PC-9 (cell line): Measurements from ENCODE around the gene SETD3. TPM values are rescaled to one million over a fixed set of nuclear protein-coding genes. Genes with fewer than 3 reads are reported as not detected.

ENCODE experiments used
- BruUV-seq: library from RNA; stranded (reverse); fragments of 400-500 nt; replicated peaks from 2 replicates; lab custom pipeline; 2021; lab: Mats Ljungman, UMichigan
- CTCF ChIA-PET: fragments of 300-600 bp; sonication (Branson Sonifier 250); formaldehyde crosslinking; loops from one replicate; lab custom pipeline; 2022; ENCODE audit warnings: antibody characterized with exemption; lab: Charles Lee
- POLR2A ChIA-PET: fragments of 300-600 bp; sonication (Branson Sonifier 250); formaldehyde crosslinking; loops from one replicate; lab custom pipeline; 2022; ENCODE audit warnings: antibody characterized with exemption; ENCODE audit not compliant: unreplicated experiment; lab: Charles Lee
- DNase-seq, 2 experiments: peaks; one replicate each; pipeline versions ENCODE4 v3.0.0 to v3.0.0-alpha.2; 2015 to 2022; ENCODE audit warnings: mixed read lengths in 1 of 2
- H2AFZ ChIP-seq: fragments of 200-600 bp; sonication (generic); 2 replicates; pipeline ENCODE4 v1.8.1; 2017; ENCODE audit warnings: antibody characterized with exemption
- H3F3A ChIP-seq: fragments of 200-600 bp; sonication (generic); 2 replicates; pipeline ENCODE4 v1.8.1; 2017; ENCODE audit warnings: antibody characterized with exemption, mild to moderate bottlenecking, low read depth; ENCODE audit not compliant: insufficient read depth
- H3K27ac ChIP-seq: fragments of 200-600 bp; sonication (generic); 2 replicates; pipeline ENCODE4 v1.6.1; 2016; ENCODE audit warnings: mixed run types
- H3K27me3 ChIP-seq: fragments of 200-600 bp; sonication (generic); 2 replicates; pipeline ENCODE4 v1.6.1; 2016; ENCODE audit warnings: low read depth, mixed run types; ENCODE audit not compliant: insufficient read depth
- H3K36me3 ChIP-seq: fragments of 200-600 bp; sonication (generic); 2 replicates; pipeline ENCODE4 v1.6.1; 2016; ENCODE audit warnings: low read depth, mixed run types
- H3K4me1 ChIP-seq: fragments of 200-600 bp; sonication (generic); replicated peaks from 2 replicates; pipeline ENCODE4 v1.6.1; 2016; ENCODE audit warnings: mixed run types; ENCODE audit not compliant: insufficient read depth
- H3K4me2 ChIP-seq: fragments of 200-600 bp; sonication (generic); 2 replicates; pipeline ENCODE4 v1.6.1; 2017; ENCODE audit warnings: mixed run types
- H3K4me3 ChIP-seq: fragments of 200-600 bp; sonication (generic); 2 replicates; pipeline ENCODE4 v1.6.1; 2016; ENCODE audit warnings: mixed run types
- H3K79me2 ChIP-seq: fragments of 200-600 bp; sonication (generic); 2 replicates; pipeline ENCODE4 v1.6.1; 2017; ENCODE audit warnings: low read depth, mixed run types
- H3K9me2 ChIP-seq: fragments of 200-600 bp; sonication (generic); 2 replicates; pipeline ENCODE4 v1.8.1; 2017; ENCODE audit warnings: mild to moderate bottlenecking; ENCODE audit not compliant: insufficient read depth
- H3K9me3 ChIP-seq: fragments of 200-600 bp; sonication (generic); 2 replicates; pipeline ENCODE4 v1.8.1; 2016; ENCODE audit warnings: low read depth; ENCODE audit not compliant: insufficient read depth
- H4K20me1 ChIP-seq: fragments of 200-600 bp; sonication (generic); 2 replicates; pipeline ENCODE4 v1.8.1; 2017; ENCODE audit not compliant: insufficient read depth
- EZH2 ChIP-seq: fragments of 200-600 bp; sonication (generic); IDR thresholded peaks from 2 replicates; pipeline ENCODE4 v1.8.0; 2017; ENCODE audit warnings: antibody characterized with exemption, low read depth
- intact Hi-C: fragments of 100-400 bp; cut with micrococcal nuclease; formaldehyde crosslinking; loops from one replicate; pipeline ENCODE4 v1.10.0; 2022; ENCODE audit not compliant: unreplicated experiment
- total RNA-seq: library from RNA; stranded (reverse); gene quantifications from 2 replicates; pipeline ENCODE4 v1.2.3, GENCODE V29; 2021
- TF ChIP-seq, protein P1 (sequence below): fragments of 200-600 bp; sonication (generic); conservative IDR thresholded peaks from 2 replicates; pipeline ENCODE4 v1.6.1; 2017; ENCODE audit warnings: mixed run types, antibody characterized with exemption, mild to moderate bottlenecking, moderate library complexity

The SETD3 gene
- total RNA-seq, 1 experiment from 2014 or later, result 13.4 TPM

DNA sequence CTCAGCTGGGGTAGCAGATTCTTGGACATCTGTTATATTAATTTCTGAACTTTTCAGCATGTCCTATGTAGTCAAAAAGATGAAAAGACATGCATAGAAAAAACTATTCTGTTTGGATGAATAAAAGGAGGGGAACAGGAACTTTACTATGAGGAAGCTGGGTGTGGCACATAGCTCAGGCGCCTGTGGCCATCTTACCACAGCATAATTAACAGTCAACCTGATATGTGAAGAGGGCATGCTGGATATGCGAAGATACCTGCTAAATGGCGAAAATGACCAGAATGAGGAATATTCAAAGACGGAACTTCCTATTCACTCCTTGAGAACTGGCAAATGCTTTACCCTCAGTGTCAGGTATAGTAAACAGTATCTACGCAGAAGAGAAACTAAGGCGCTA is 18.4 kb downstream of the SETD3 start:
- Histone ChIP-seq H3K4me3 (no peak overlapping the region), H3K9me3 (no peaks in the 10 kb centered on the region), H3K4me2 (no peak overlapping the region), H3K4me1 (no peaks in the 10 kb centered on the region), H3K9me2 (no peaks in the 10 kb centered on the region), H3F3A (no peaks in the 10 kb centered on the region), H2AFZ (no peak overlapping the region), H3K36me3 (no peaks in the 10 kb centered on the region), H3K79me2 (no peaks in the 10 kb centered on the region), H3K27me3 (no peaks in the 10 kb centered on the region), H4K20me1 (no peaks in the 10 kb centered on the region), H3K27ac (no peak overlapping the region)
- ChIA-PET CTCF (no interaction called here), POLR2A (no interaction called here)
- BruUV-seq, result no TSS peak
- intact Hi-C loops, result no loop called here
- no peak for DNase-seq
- no peak for TF ChIP-seq EZH2
- TF ChIP-seq, protein P1, sequence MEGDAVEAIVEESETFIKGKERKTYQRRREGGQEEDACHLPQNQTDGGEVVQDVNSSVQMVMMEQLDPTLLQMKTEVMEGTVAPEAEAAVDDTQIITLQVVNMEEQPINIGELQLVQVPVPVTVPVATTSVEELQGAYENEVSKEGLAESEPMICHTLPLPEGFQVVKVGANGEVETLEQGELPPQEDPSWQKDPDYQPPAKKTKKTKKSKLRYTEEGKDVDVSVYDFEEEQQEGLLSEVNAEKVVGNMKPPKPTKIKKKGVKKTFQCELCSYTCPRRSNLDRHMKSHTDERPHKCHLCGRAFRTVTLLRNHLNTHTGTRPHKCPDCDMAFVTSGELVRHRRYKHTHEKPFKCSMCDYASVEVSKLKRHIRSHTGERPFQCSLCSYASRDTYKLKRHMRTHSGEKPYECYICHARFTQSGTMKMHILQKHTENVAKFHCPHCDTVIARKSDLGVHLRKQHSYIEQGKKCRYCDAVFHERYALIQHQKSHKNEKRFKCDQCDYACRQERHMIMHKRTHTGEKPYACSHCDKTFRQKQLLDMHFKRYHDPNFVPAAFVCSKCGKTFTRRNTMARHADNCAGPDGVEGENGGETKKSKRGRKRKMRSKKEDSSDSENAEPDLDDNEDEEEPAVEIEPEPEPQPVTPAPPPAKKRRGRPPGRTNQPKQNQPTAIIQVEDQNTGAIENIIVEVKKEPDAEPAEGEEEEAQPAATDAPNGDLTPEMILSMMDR, result no peak

DNA sequence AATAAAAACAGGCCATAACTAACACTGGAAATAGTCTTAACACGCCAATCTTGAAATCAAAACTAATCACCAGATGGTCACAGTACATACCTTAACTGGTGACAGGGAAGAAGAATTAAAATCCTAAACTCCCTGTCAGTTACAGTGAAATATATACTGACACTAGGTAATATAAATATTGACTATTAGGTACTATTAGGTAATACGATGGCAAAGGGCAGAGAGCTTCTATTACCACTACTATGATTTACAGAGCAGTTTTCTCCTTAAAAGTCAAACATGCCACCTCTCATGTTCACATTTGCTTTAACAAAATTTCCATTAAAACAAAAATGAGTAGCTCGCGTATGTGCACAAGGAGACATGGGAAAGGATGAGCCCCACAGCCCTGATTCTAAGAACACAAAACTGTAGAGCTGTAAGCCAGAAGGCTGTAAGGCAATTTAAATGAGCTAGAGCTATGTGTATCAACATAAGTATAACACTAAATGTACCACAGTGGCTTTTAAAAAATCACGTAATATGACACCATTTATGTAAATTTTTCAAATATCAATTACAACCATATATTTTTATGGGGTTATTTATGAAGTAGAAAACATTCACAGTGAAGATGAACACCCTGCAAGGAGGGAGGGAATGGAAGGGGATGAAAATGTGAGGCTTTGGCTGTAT is 19.1 kb downstream of the SETD3 start:
- no TSS peak for BruUV-seq
- intact Hi-C loops, result no loop called here
- no peaks in the 10 kb centered on the region for H3K36me3 ChIP-seq
- no peak overlapping the region for H3K4me2 ChIP-seq
- ChIA-PET POLR2A (no interaction called here), CTCF (no interaction called here)
- no peaks in the 10 kb centered on the region for H3K9me3 ChIP-seq
- no peaks in the 10 kb centered on the region for H3F3A ChIP-seq
- no peaks in the 10 kb centered on the region for H3K9me2 ChIP-seq
- no peak for DNase-seq
- no peaks in the 10 kb centered on the region for H4K20me1 ChIP-seq
- no peak overlapping the region for H3K4me3 ChIP-seq
- no peak overlapping the region for H2AFZ ChIP-seq
- H3K27ac ChIP-seq, result no peak overlapping the region
- no peaks in the 10 kb centered on the region for H3K79me2 ChIP-seq
- H3K27me3 ChIP-seq, result no peaks in the 10 kb centered on the region
- H3K4me1 ChIP-seq, result no peaks in the 10 kb centered on the region
- TF ChIP-seq, protein P1, result no peak
- TF ChIP-seq EZH2, result no peak

DNA sequence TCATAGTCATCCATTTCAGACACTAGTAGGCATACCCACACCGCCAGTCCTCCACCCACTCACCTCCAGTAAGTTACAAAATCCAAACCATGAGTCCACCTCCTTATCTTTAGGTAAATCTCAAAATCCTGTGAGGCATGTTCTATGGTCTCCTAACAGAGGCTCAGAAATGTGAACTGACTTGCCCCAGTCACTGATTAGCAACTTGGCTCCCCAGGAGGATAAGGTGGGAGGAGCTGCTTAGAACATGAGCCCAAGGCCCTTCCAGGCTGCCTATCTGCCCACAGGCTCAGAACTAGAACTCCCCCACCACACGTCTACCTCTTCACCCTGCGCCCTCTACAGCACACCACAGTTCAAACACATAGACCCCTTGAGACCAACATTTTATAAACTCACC is 19.9 kb downstream of the SETD3 start:
- no peaks in the 10 kb centered on the region for H3K36me3 ChIP-seq
- no peaks in the 10 kb centered on the region for H3K27me3 ChIP-seq
- H3K4me1 ChIP-seq, result no peaks in the 10 kb centered on the region
- H3K9me2 ChIP-seq, result no peaks in the 10 kb centered on the region
- no peak overlapping the region for H3K4me3 ChIP-seq
- no peak overlapping the region for H2AFZ ChIP-seq
- no peaks in the 10 kb centered on the region for H4K20me1 ChIP-seq
- ChIA-PET CTCF (no interaction called here), POLR2A (no interaction called here)
- BruUV-seq, result no TSS peak
- H3K27ac ChIP-seq, result no peak overlapping the region
- no peaks in the 10 kb centered on the region for H3K9me3 ChIP-seq
- no peak overlapping the region for H3K4me2 ChIP-seq
- intact Hi-C loops, result no loop called here
- no peaks in the 10 kb centered on the region for H3F3A ChIP-seq
- no peaks in the 10 kb centered on the region for H3K79me2 ChIP-seq
- TF ChIP-seq, protein P1, result no peak
- TF ChIP-seq EZH2, result no peak
- DNase-seq, result no peak
